ENCODE data around the gene PTPRN2.

Gene PTPRN2

DNA sequence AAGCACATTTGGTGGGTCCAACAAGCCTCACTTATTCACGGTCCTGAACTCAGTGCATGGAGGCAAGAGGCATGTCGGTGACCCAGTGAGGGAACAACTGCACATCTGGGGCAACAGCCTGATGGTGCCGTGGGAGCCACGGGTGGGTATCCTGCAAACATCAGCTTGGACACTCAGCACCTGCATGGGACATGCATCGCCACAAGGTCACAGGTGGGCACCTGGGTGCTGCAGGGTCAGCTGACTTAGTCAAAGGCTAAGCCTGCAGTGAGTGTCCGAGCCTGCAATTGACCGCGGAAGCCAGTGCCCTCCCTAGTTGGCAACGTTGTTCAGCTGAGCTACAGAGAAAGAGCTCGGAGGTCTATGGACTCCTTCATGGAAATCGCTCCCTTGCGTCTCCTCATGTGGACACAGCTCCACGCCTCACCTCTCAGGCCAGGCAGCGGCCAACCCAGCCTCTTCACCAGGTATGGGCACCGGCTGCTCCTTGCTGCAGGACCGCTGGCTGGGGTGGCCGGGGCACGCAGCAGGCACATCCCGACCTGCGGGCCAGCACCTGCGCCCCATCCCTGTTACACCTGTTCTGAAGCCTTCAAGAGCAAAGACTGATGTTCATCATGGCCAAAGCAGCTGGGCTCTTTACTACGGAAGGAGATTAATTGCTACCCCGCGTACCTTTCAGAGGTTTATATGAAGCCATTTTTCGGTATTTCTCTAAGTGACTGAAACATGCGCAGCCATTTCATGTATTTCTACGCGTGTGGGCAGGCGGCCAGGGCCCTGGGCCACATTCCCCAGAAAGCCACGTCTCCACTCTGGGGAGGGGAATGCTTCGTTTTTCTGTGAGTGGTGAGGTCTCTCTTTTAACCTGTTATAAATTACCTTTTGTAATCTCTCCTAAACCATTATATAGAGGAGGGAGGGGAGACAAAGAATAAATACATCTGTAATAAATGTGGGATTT is 870.1 kb downstream of the PTPRN2 start:
- ChIA-PET CTCF (no interaction called here), POLR2A (no interaction called here)
- no peak for DNase-seq (ENCODE audit: low read depth, low spot score)
- TF ChIP-seq, protein P1, sequence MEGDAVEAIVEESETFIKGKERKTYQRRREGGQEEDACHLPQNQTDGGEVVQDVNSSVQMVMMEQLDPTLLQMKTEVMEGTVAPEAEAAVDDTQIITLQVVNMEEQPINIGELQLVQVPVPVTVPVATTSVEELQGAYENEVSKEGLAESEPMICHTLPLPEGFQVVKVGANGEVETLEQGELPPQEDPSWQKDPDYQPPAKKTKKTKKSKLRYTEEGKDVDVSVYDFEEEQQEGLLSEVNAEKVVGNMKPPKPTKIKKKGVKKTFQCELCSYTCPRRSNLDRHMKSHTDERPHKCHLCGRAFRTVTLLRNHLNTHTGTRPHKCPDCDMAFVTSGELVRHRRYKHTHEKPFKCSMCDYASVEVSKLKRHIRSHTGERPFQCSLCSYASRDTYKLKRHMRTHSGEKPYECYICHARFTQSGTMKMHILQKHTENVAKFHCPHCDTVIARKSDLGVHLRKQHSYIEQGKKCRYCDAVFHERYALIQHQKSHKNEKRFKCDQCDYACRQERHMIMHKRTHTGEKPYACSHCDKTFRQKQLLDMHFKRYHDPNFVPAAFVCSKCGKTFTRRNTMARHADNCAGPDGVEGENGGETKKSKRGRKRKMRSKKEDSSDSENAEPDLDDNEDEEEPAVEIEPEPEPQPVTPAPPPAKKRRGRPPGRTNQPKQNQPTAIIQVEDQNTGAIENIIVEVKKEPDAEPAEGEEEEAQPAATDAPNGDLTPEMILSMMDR (IDR thresholded peaks at IDR 0.05; ENCODE audit: insufficient read depth, low read length, missing control alignments): no peak
- no peak overlapping the region for H3K4me3 ChIP-seq (ENCODE audit: low read depth, low read length)

DNA sequence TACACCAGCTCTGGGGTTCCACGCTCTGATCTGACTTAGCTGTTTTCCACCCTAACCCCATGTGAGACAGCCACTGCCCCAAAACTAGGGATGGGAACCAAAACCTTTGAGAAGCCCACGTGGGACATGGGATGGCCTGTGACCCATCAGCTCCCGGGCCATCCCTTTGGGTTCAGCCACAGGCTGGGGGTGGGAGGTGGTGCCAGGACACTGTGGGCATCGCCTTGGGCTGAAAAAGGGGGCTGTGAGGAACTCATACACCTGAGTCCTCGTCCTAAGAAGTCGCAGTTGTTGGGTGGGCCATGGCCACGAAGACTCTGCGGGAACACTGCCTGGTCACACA is 871.7 kb downstream of the PTPRN2 start:
- ChIA-PET CTCF (no interaction called here), POLR2A (no interaction called here)
- TF ChIP-seq, protein P1 (IDR thresholded peaks at IDR 0.05; ENCODE audit: insufficient read depth, low read length, missing control alignments): no peak
- no peak for DNase-seq (ENCODE audit: low read depth, low spot score)
- H3K4me3 ChIP-seq (ENCODE audit: low read depth, low read length): no peak overlapping the region

- POLR2A ChIA-PET: no interaction called here
- H3K4me3 ChIP-seq (ENCODE audit: low read depth, low read length): no peak overlapping the region
- DNase-seq (ENCODE audit: low read depth, low spot score): no peak
- TF ChIP-seq, protein P1 (IDR thresholded peaks at IDR 0.05; ENCODE audit: insufficient read depth, low read length, missing control alignments): no peak
- CTCF ChIA-PET: no interaction called here
These were observed 872.3 kb downstream of the PTPRN2 start for GRCh38 chr7:157715071-157715937.

- POLR2A ChIA-PET: no interaction called here
- CTCF ChIA-PET: no interaction called here
- no peak for DNase-seq (ENCODE audit: low read depth, low spot score)
- no peak overlapping the region for H3K4me3 ChIP-seq (ENCODE audit: low read depth, low read length)
- TF ChIP-seq, protein P1 (IDR thresholded peaks at IDR 0.05; ENCODE audit: insufficient read depth, low read length, missing control alignments): no peak
These were observed 873.2 kb downstream of the PTPRN2 start for GRCh38 chr7:157714166-157715070.

GRCh38 chr7:157713591-157713990 is 874.0 kb downstream of the PTPRN2 start:
- TF ChIP-seq, protein P1 (IDR thresholded peaks at IDR 0.05; ENCODE audit: insufficient read depth, low read length, missing control alignments): no peak
- CTCF ChIA-PET: no interaction called here
- no peak for DNase-seq (ENCODE audit: low read depth, low spot score)
- H3K4me3 ChIP-seq (ENCODE audit: low read depth, low read length): no peak overlapping the region
- POLR2A ChIA-PET: no interaction called here

Data from AG04449 (cell line).